ENCODE measurements around the gene CBX2. TPM values are rescaled to one million over a fixed set of nuclear protein-coding genes. Genes with fewer than 3 reads are reported as not detected.

CBX2 gene
- total and polyA plus RNA-seq, 2 donors (not counting 1 experiment from before 2014, with no cell fraction given), result 0.77 to 0.83 TPM

GRCh38 chr17:79803997-79804855, 26.3 kb downstream of the CBX2 start:
- H3K27me3 ChIP-seq (ENCODE audit: control insufficient read depth, insufficient read depth, low read length), result peaks cover 99% of the 10 kb centered on the region
- no peak overlapping the region for H3K9ac ChIP-seq (ENCODE audit: insufficient read depth, low read length)
- H4K20me1 ChIP-seq (ENCODE audit: control insufficient read depth, extremely low read depth, insufficient read depth, low read length), result no peaks in the 10 kb centered on the region
- no peaks in the 10 kb centered on the region for H3K36me3 ChIP-seq (ENCODE audit: control insufficient read depth, insufficient read depth, low read length)
- TF ChIP-seq CTCF (conservative IDR thresholded peaks at IDR 0.05 in 1 of 2, IDR thresholded peaks at IDR 0.05 in 1 of 2; ENCODE audit: low read depth in 1 of 2, low read length in 2 of 2) (no peak), EZH2 (IDR thresholded peaks at IDR 0.05; ENCODE audit: low read length, missing control alignments) (peak; percentile 92)
- H3K4me2 ChIP-seq (ENCODE audit: extremely low read depth, insufficient read depth, low read length), result peak overlapping the region; percentile 25
- H3K79me2 ChIP-seq (ENCODE audit: control insufficient read depth, insufficient read depth, low read length), result no peaks in the 10 kb centered on the region
- no peak overlapping the region for H2AFZ ChIP-seq (ENCODE audit: low read length)
- no peaks in the 10 kb centered on the region for H3K4me1 ChIP-seq (ENCODE audit: control insufficient read depth, extremely low read depth, insufficient read depth, low read length)
- DNase-seq (ENCODE audit: low read depth in 2 of 2), result peak in 1 of 2 donors; percentile 29
- H3K27ac ChIP-seq (ENCODE audit: insufficient read depth, low read length), result no peak overlapping the region
- H3K4me3 ChIP-seq (replicated peaks in 1 of 4; ENCODE audit: control extremely low read depth in 1 of 4, insufficient read depth in 1 of 4, low read depth in 3 of 4, low read length in 4 of 4), result no peak overlapping the region
- no peaks in the 10 kb centered on the region for H3K9me3 ChIP-seq (ENCODE audit: control insufficient read depth, insufficient read depth, low read depth, low read length)

GRCh38 chr17:79804856-79805696, 27.1 kb downstream of the CBX2 start:
- Histone ChIP-seq H3K4me2 (ENCODE audit: extremely low read depth, insufficient read depth, low read length) (no peak overlapping the region), H3K9ac (ENCODE audit: insufficient read depth, low read length) (no peak overlapping the region), H3K9me3 (ENCODE audit: control insufficient read depth, insufficient read depth, low read depth, low read length) (no peaks in the 10 kb centered on the region), H3K4me1 (ENCODE audit: control insufficient read depth, extremely low read depth, insufficient read depth, low read length) (no peaks in the 10 kb centered on the region), H3K27me3 (ENCODE audit: control insufficient read depth, insufficient read depth, low read length) (peaks cover 94% of the 10 kb centered on the region), H3K27ac (ENCODE audit: insufficient read depth, low read length) (no peak overlapping the region), H2AFZ (ENCODE audit: low read length) (no peak overlapping the region), H4K20me1 (ENCODE audit: control insufficient read depth, extremely low read depth, insufficient read depth, low read length) (no peaks in the 10 kb centered on the region), H3K36me3 (ENCODE audit: control insufficient read depth, insufficient read depth, low read length) (no peaks in the 10 kb centered on the region), H3K79me2 (ENCODE audit: control insufficient read depth, insufficient read depth, low read length) (no peaks in the 10 kb centered on the region), H3K4me3 (replicated peaks in 1 of 4; ENCODE audit: control extremely low read depth in 1 of 4, insufficient read depth in 1 of 4, low read depth in 3 of 4, low read length in 4 of 4) (no peak overlapping the region)
- DNase-seq (ENCODE audit: low read depth in 2 of 2), result no peak
- TF ChIP-seq CTCF (conservative IDR thresholded peaks at IDR 0.05 in 1 of 2, IDR thresholded peaks at IDR 0.05 in 1 of 2; ENCODE audit: low read depth in 1 of 2, low read length in 2 of 2) (no peak), EZH2 (IDR thresholded peaks at IDR 0.05; ENCODE audit: low read length, missing control alignments) (peak; percentile 17)

- Histone ChIP-seq H4K20me1 (ENCODE audit: control insufficient read depth, extremely low read depth, insufficient read depth, low read length) (no peaks in the 10 kb centered on the region), H3K27me3 (ENCODE audit: control insufficient read depth, insufficient read depth, low read length) (peaks cover 92% of the 10 kb centered on the region), H3K4me1 (ENCODE audit: control insufficient read depth, extremely low read depth, insufficient read depth, low read length) (no peaks in the 10 kb centered on the region), H3K4me3 (replicated peaks in 1 of 4; ENCODE audit: control extremely low read depth in 1 of 4, insufficient read depth in 1 of 4, low read depth in 3 of 4, low read length in 4 of 4) (no peak overlapping the region), H3K4me2 (ENCODE audit: extremely low read depth, insufficient read depth, low read length) (no peak overlapping the region), H3K9ac (ENCODE audit: insufficient read depth, low read length) (no peak overlapping the region), H3K79me2 (ENCODE audit: control insufficient read depth, insufficient read depth, low read length) (no peaks in the 10 kb centered on the region), H3K9me3 (ENCODE audit: control insufficient read depth, insufficient read depth, low read depth, low read length) (no peaks in the 10 kb centered on the region), H3K36me3 (ENCODE audit: control insufficient read depth, insufficient read depth, low read length) (no peaks in the 10 kb centered on the region), H3K27ac (ENCODE audit: insufficient read depth, low read length) (no peak overlapping the region), H2AFZ (ENCODE audit: low read length) (no peak overlapping the region)
- no peak for DNase-seq (ENCODE audit: low read depth in 2 of 2)
- TF ChIP-seq CTCF (conservative IDR thresholded peaks at IDR 0.05 in 1 of 2, IDR thresholded peaks at IDR 0.05 in 1 of 2; ENCODE audit: low read depth in 1 of 2, low read length in 2 of 2) (no peak), EZH2 (IDR thresholded peaks at IDR 0.05; ENCODE audit: low read length, missing control alignments) (no peak)
Measured at GRCh38 chr17:79806446-79806760, 28.5 kb downstream of the CBX2 start.

Data from fibroblast of lung (primary cell).